AG09319 (cell line): ENCODE results near the gene NUP58.

Experiments
- DNase-seq: peaks from one replicate; pipeline ENCODE4 v3.0.0-alpha.2; 2010; ENCODE audit warnings: low read depth; ENCODE audit errors: extremely low read depth
- CTCF ChIP-seq: IDR thresholded peaks from 2 replicates; pipeline ENCODE4 v1.5.1; 2011; ENCODE audit warnings: low read depth, mild to moderate bottlenecking, inconsistent platforms, low read length, moderate library complexity

Gene NUP58

DNA sequence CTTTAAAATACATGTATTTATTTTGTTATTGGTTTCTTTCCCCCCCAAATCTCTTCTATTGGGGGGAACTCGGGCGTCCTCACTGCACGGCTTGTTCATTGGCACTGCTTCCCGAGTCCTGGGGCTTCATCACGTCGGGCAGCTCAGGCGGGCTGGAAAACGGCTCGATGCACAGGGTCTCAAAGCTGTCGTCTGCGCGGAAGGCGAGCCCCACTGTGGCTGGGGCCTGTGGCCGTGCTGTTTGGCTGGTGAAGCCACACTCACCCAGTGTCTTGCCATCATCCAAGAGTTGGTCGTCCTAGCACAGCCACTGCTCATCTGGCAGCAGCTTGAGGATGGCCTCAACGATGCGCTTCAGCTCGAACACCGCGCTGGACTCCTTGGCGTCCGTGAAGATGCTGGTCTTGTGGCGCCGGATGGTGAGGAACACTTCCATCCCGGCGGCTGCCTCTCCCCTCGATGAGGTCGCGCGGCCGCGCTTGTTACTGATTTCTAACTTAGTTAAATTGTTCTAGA lies 64.4 kb downstream of the NUP58 start:
- TF ChIP-seq CTCF: no peak
- no peak for DNase-seq

DNA sequence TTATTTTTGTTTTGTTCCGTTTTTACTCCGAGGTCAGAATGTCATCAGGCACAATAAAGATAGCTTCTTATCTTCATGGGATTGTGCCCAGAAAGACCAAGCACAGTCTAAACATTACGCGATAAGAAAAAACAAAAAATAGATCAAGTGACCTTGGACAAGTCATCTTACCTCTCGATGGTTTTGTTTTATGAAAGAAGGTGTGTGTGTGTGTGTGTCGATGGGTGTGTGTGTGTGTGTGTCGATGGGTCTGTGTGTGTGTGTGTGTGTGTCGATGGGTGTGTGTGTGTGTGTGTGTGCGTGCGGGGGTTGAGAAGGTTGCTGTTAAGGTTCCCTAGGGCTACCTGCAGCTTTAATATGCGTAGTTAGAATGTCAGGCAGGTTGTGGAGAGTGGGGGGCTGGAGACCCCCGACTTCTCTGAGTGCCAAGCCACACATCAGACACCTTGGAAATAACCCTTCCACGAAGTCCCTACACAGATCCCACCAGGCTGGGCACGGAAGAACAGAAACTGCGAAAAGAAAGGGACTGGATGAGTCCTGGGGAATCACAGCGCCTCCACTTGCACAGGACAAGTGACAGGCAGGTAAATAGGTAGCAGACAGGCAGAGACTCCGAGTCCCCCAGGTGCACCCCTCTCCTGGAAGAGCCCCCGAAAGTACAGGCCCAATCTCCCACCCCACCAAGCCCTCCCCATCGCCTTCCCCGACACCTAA lies 69.9 kb downstream of the NUP58 start:
- no peak for DNase-seq
- TF ChIP-seq CTCF: no peak

- DNase-seq: no peak
- no peak for TF ChIP-seq CTCF
Observed at GRCh38 chr13:25371875-25372283, 70.5 kb downstream of the NUP58 start, which contains the start of gene ATP8A2. ATP8A2 (plus strand) TSS chr13:25371974; CDS start chr13:25372213, 239 bp downstream.

DNA sequence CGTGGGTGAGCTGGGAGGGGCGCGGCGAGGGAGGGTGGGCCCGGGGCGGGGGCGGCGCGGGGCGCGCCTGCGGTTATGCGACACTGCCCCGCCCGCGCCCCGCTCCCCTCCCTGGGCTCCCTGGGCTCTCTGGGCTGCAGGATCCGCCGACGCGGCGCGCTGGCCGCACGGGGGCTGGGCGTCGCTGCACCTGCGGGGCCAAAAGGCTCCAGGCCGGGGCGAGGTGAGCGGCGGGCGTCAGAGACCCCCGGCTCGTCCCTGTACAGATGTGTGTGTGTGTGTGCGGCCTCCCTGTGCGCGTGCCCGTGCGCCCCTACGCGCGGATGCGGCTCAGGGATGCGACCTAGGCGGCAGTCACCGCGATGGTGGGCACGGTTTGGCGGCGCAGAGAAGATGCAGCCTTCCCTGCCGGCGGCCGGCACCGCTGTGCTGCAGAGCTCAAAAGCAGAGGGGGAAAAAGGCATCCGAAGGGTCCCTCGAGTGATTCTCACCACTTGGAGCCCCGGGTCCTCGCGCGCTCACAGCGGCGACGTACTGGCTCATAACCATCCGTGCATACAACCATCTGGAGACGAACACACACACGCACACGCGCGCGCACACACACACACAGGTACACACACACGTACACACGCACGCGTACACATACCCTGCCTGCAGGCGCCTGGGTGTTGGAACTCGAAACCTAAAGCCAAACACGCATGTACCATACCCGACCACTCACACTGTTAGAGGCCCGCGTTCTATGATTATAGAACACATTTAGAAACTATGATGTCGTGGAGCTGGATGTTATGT lies 71.1 kb downstream of the NUP58 start:
- no peak for DNase-seq

DNA sequence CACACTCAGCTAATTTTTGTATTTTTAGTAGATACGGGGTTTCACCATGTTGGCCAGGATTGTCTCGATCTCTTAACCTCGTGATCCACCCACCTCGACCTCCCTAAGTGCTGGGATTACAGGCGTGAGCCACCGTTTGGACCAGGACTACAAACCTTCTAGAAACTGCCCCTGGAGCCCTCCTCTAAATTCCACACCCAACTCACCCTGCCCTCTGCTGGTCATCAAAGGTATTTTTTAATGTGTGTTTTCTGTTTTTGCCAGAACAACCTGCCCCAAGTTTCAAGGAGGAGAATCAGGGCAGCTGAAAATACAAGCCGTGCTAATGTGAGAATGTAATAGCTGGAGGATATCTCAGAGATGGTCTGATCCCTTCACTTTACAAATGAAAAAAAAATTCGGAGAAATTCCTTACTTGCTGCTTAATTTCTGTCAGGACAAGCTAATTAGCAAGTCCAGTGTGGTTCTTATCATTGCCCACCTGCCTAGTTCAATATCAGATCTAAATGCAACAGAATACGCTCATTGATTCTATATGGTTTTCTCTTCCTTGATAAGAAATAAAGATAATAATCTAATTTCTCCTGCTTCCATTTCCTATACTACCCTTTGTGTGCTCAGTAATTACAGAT lies 74.4 kb downstream of the NUP58 start:
- peak; percentile 7 for DNase-seq

More for the DNA sequence above, 71.1 kb downstream of the NUP58 start:
- no peak for TF ChIP-seq CTCF

DNA sequence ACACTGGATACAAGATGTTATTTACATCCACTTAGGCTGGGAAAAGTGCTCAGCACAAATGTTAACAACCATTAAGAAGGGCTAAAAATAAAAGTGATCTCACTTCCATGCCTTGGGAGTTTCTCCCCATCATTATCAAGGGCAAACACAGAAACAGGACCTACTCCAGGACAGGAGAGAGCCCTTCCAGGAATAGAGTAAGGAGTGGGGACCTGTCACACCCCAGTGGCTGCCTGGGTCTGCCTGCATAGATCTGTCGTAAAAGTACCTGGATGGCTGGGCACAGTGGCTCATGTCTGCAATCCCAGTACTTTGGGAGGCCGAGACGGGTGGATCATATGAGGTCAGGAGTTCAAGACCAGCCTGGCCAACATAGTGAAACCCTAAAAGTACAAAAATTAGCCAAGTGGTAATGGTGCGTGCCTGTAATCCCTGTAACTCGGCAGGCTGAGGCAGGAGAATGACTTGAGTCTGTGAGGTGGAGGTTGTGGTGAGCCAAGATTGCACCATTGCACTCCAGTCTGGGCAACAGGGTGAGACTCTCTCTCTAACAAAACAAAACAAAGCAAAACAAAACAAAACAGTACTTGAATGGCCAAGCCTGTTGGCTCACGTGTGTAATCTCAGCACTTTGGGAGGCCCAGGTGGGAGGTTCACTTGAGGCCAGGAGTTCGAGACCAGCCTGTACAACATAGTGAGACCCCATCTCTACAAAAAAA lies 76.0 kb downstream of the NUP58 start:
- TF ChIP-seq CTCF: no peak
- DNase-seq: no peak

More for the DNA sequence above, 74.4 kb downstream of the NUP58 start:
- peak; percentile 68 for TF ChIP-seq CTCF
